Gastrocnemius medialis (tissue), 4 donors: ENCODE data around the gene SLC47A2. TPM values are rescaled to one million over a fixed set of nuclear protein-coding genes. Genes with fewer than 3 reads are reported as not detected.
A peak's percentile ranks its signal among the peaks of the same experiment; 100 is the strongest.
"Not testable (repeated sequence)": the region's sequence is repeated elsewhere in the genome, so short reads cannot be mapped to it uniquely, and the experiment has no call there.

ENCODE experiments used
- ATAC-seq, 2 donors: fragments of 150-250 bp; one replicate each; pipeline ENCODE4 v1.9.1; 2016
- DNase-seq, 2 donors: peaks; one replicate each; pipeline ENCODE4 v3.0.0-alpha.2; 2019
- H3K27ac ChIP-seq, 4 donors: fragments of 200-600 bp; sonication (generic); 1 replicate in 1 of 4; 2 replicates in 3 of 4; pipeline ENCODE4 v1.5.1; 2016 to 2018; ENCODE audit warnings: mild to moderate bottlenecking in 2 of 4, moderate library complexity in 1 of 4
- H3K27me3 ChIP-seq, 3 donors: fragments of 200-600 bp; sonication (generic) in 2 of 3; 1 replicate in 1 of 3; 2 replicates in 2 of 3; pipeline versions ENCODE4 v1.5.1 to v1.6.0; 2016 to 2019; ENCODE audit warnings: mild to moderate bottlenecking in 1 of 3, moderate library complexity in 1 of 3
- H3K36me3 ChIP-seq, 2 donors: fragments of 200-600 bp; sonication (generic) in 1 of 2; one replicate each; pipeline ENCODE4 v1.5.1; 2017 to 2018
- H3K4me1 ChIP-seq, 2 donors: fragments of 200-600 bp; sonication (generic) in 1 of 2; one replicate each; pipeline ENCODE4 v1.5.1; 2016 to 2017; ENCODE audit warnings: mild to moderate bottlenecking in 2 of 2
- H3K4me3 ChIP-seq, 4 donors: fragments of 200-600 bp; sonication (generic) in 3 of 4; 1 replicate in 1 of 4; 2 replicates in 3 of 4; pipeline ENCODE4 v1.5.1; 2016 to 2019; ENCODE audit warnings: mild to moderate bottlenecking in 2 of 4
- H3K9me3 ChIP-seq, 3 donors: fragments of 200-600 bp; sonication (generic) in 2 of 3; 1 replicate in 1 of 3; 2 replicates in 2 of 3; pipeline ENCODE4 v1.5.1; 2016 to 2019
- CTCF ChIP-seq, 5 experiments: fragments of 450-650 bp in 3 of 5; fragments of 200-600 bp in 2 of 5; sonication (generic) in 2 of 5; IDR thresholded peaks in 4 of 5; conservative IDR thresholded peaks in 1 of 5; 1 replicate in 4 of 5; 2 replicates in 1 of 5; pipeline ENCODE4 v1.5.1; 2016 to 2019; ENCODE audit warnings: antibody characterized with exemption in 5 of 5, mild to moderate bottlenecking in 3 of 5, moderate library complexity in 3 of 5
- POLR2A ChIP-seq, 2 donors: fragments of 450-650 bp; IDR thresholded peaks; one replicate each; pipeline ENCODE4 v1.6.1; 2017; ENCODE audit warnings: antibody characterized with exemption in 2 of 2, mild to moderate bottlenecking in 2 of 2, moderate library complexity in 2 of 2
- in situ Hi-C, 4 donors: fragments of 200-750 bp; cut with MboI; loops; one replicate each; pipeline versions ENCODE4 v1.15.0 to v1.8.0; 2017; ENCODE audit warnings: low sequenced_read_pairs in 4 of 4
- intact Hi-C: fragments of 100-400 bp; cut with DNase I; formaldehyde crosslinking; loops from one replicate; pipeline ENCODE4 v1.15.1; 2023; ENCODE audit warnings: low total_unique reads
- total RNA-seq, 4 donors: library from RNA; depleted of rRNA; stranded (reverse); fragments of >200 nt; gene quantifications; one replicate each; pipeline versions ENCODE4 v1.1.0 to v1.2.3, GENCODE V29; 2016

SLC47A2 gene, protein sequence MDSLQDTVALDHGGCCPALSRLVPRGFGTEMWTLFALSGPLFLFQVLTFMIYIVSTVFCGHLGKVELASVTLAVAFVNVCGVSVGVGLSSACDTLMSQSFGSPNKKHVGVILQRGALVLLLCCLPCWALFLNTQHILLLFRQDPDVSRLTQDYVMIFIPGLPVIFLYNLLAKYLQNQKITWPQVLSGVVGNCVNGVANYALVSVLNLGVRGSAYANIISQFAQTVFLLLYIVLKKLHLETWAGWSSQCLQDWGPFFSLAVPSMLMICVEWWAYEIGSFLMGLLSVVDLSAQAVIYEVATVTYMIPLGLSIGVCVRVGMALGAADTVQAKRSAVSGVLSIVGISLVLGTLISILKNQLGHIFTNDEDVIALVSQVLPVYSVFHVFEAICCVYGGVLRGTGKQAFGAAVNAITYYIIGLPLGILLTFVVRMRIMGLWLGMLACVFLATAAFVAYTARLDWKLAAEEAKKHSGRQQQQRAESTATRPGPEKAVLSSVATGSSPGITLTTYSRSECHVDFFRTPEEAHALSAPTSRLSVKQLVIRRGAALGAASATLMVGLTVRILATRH
- total RNA-seq = 1 to 10 TPM in 1 of 4 donors, under 1 TPM in 1, not detected in 2; 0.15 to 1.0 TPM

- ATAC-seq (peak; percentile 53 to 79), DNase-seq (peak; percentile 35 to 47)
- intact Hi-C loops (no loop called here), in situ Hi-C loops (no loop called here)
- no peaks in the 10 kb centered on the region for H3K36me3 ChIP-seq
- H3K27me3 ChIP-seq = no peaks in the 10 kb centered on the region
- no peak within 1 kb of the TSS for H3K4me3 ChIP-seq
- peak within 1 kb of the TSS in 3 of 4 donors; percentile 24 to 54 (median 25) for H3K27ac ChIP-seq
- peaks cover 0 to 4% of the 10 kb centered on the region in 2 donors for H3K4me1 ChIP-seq
- no peak for TF ChIP-seq POLR2A (IDR thresholded peaks at IDR 0.05)
- no peak for TF ChIP-seq CTCF (IDR thresholded peaks at IDR 0.05 in 4 of 5, conservative IDR thresholded peaks at IDR 0.05 in 1 of 5)
- H3K9me3 ChIP-seq = no peaks in the 10 kb centered on the region
Observed at GRCh38 chr17:19716108-19717030, at the start of gene SLC47A2. Gene SLC47A2, minus strand, starts transcription at chr17:19716584. Its CDS starts 29 bp downstream, at chr17:19716555.

GRCh38 chr17:19766016-19766415 is 49.6 kb upstream of the SLC47A2 start:
- TF ChIP-seq POLR2A (IDR thresholded peaks at IDR 0.05) (no peak), CTCF (IDR thresholded peaks at IDR 0.05 in 4 of 5, conservative IDR thresholded peaks at IDR 0.05 in 1 of 5) (no peak)
- no peak for DNase-seq
- Histone ChIP-seq H3K9me3 (no peaks in the 10 kb centered on the region), H3K27ac (no peak overlapping the region), H3K4me3 (no peak overlapping the region), H3K27me3 (no peaks in the 10 kb centered on the region), H3K36me3 (no peaks in the 10 kb centered on the region), H3K4me1 (no peaks in the 10 kb centered on the region)
- ATAC-seq = peak in 1 of 2 donors; percentile 7
- in situ Hi-C loops (loop anchor here (5.0 to 25.0 kb wide), 4 partner anchors 121 to 404 kb away; partner anchors contain the start of genes B9D1 (in 4 of the 4) and ALDH3A2 (in 1 of the 4)), intact Hi-C loops (loop anchor here (1.0 to 2.0 kb wide), 2 partner anchors 252 to 403 kb away; partner anchors contain the start of gene B9D1)

- H3K4me1 ChIP-seq, DNase-seq, intact Hi-C loops, H3K36me3 ChIP-seq, H3K4me3 ChIP-seq, H3K9me3 ChIP-seq, H3K27ac ChIP-seq, ATAC-seq, H3K27me3 ChIP-seq: not testable (repeated sequence)
- in situ Hi-C loops = loop anchor here (5.0 to 25.0 kb wide), 4 partner anchors 117 to 402 kb away; partner anchors contain the start of genes B9D1 (in 4 of the 4) and ALDH3A2 (in 2 of the 4)
Observed at GRCh38 chr17:19763991-19764390, 47.6 kb upstream of the SLC47A2 start.

GRCh38 chr17:19763416-19763815 is 47.0 kb upstream of the SLC47A2 start:
- H3K4me3 ChIP-seq = no peak overlapping the region
- H3K9me3 ChIP-seq = no peaks in the 10 kb centered on the region
- no peak overlapping the region for H3K27ac ChIP-seq
- DNase-seq (no peak), ATAC-seq (no peak)
- intact Hi-C loops (no loop called here), in situ Hi-C loops (loop anchor here (5.0 to 25.0 kb wide), 4 partner anchors 116 to 401 kb away; partner anchors contain the start of genes B9D1 (in 4 of the 4) and ALDH3A2 (in 2 of the 4))
- TF ChIP-seq CTCF (IDR thresholded peaks at IDR 0.05 in 4 of 5, conservative IDR thresholded peaks at IDR 0.05 in 1 of 5) = no peak
- no peak for TF ChIP-seq POLR2A (IDR thresholded peaks at IDR 0.05)
- H3K36me3 ChIP-seq = no peaks in the 10 kb centered on the region
- H3K4me1 ChIP-seq = no peaks in the 10 kb centered on the region
- no peaks in the 10 kb centered on the region for H3K27me3 ChIP-seq
